ENCODE results near the gene ZDHHC7.

DNA sequence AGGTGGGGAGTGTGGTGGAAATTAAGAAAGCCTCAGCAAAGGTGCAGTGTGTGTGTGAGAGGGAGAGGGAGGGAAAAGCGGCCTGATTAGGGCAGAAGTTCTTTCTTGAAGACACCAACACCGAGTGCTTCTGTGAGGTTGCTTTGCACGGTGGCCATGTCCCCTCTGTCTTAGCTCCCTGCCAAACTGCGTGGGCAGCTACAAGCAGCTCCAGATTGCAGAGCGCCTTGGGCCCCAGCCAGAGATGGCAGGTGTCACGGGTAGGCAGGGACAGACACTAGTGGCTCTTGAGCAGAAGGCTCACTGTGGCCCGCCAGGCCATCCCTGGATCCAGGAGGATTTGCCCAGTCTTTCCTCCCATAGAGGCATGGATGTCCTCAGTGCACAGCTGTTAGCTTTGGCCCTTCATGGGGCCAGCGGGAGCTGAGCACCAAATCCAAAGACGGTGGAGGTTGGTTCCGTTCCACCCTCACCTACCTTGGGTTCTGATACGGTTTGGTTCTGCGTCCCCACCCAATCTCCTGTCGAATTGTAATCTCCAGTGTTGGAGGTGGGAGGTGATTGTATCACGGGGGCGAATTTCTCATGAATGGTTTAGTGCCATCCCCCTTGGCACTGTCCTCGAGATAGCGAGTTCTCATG is 37.7 kb upstream of the ZDHHC7 start:
- TF ChIP-seq CTCF (conservative IDR thresholded peaks at IDR 0.05 in 1 of 2, IDR thresholded peaks at IDR 0.05 in 1 of 2; ENCODE audit: low read depth in 1 of 2, low read length in 2 of 2) (no peak), EZH2 (IDR thresholded peaks at IDR 0.05; ENCODE audit: low read length, missing control alignments) (no peak)
